Ecto neural progenitor cell (in vitro differentiated cells): Measurements from ENCODE around the gene ST8SIA3.
"Not testable (repeated sequence)": the region's sequence is repeated elsewhere in the genome, so short reads cannot be mapped to it uniquely, and the experiment has no call there.

ENCODE experiments used
- DNase-seq: peaks from one replicate; pipeline ENCODE4 v3.0.0-alpha.2; 2018; ENCODE audit warnings: low spot score

Gene ST8SIA3

GRCh38 chr18:57366528-57367081 is 14.2 kb downstream of the ST8SIA3 start:
- no peak for DNase-seq

GRCh38 chr18:57372444-57372843 is 20.1 kb downstream of the ST8SIA3 start:
- no peak for DNase-seq

- DNase-seq: no peak
These were observed 20.7 kb downstream of the ST8SIA3 start for GRCh38 chr18:57373017-57373416.

- DNase-seq: no peak
These were observed 24.1 kb downstream of the ST8SIA3 start for GRCh38 chr18:57376503-57376902.

- DNase-seq: no peak
These were observed 36.9 kb downstream of the ST8SIA3 start for GRCh38 chr18:57389271-57389670.

- no peak for DNase-seq
These were observed 37.7 kb downstream of the ST8SIA3 start for GRCh38 chr18:57390044-57390443.

- DNase-seq: not testable (repeated sequence)
These were observed 42.4 kb downstream of the ST8SIA3 start for GRCh38 chr18:57394749-57395148.

- not testable (repeated sequence) for DNase-seq
These were observed 44.5 kb downstream of the ST8SIA3 start for GRCh38 chr18:57396831-57397230.

- no peak for DNase-seq
These were observed 45.2 kb downstream of the ST8SIA3 start for GRCh38 chr18:57397440-57398132.

- DNase-seq: no peak
These were observed 52.0 kb downstream of the ST8SIA3 start for GRCh38 chr18:57404345-57404744.

- DNase-seq: no peak
These were observed 57.3 kb downstream of the ST8SIA3 start for GRCh38 chr18:57409650-57410049.

GRCh38 chr18:57410749-57411148 is 58.4 kb downstream of the ST8SIA3 start:
- no peak for DNase-seq

- no peak for DNase-seq
These were observed 64.2 kb downstream of the ST8SIA3 start for GRCh38 chr18:57416542-57416941.
